PC-3 (cell line): ENCODE measurements around the gene OR10AG1. TPM values are rescaled to one million over a fixed set of nuclear protein-coding genes. Genes with fewer than 3 reads are reported as not detected.

Experiments
- ATAC-seq: fragments of 200-7000 bp; cut with Tn5 transposase; 2 replicates; pipeline ENCODE4 v1.9.1; 2020; ENCODE audit warnings: mild to moderate bottlenecking, moderate library complexity
- BruUV-seq: library from RNA; stranded (reverse); fragments of 400-500 nt; replicated peaks from 2 replicates; lab custom pipeline; 2021; lab: Mats Ljungman, UMichigan
- CTCF ChIA-PET: fragments of 300-600 bp; sonication (Branson Sonifier 250); formaldehyde crosslinking; loops from one replicate; lab custom pipeline; 2022; ENCODE audit warnings: antibody characterized with exemption; lab: Charles Lee
- POLR2A ChIA-PET: fragments of 300-600 bp; sonication (Branson Sonifier 250); formaldehyde crosslinking; loops from one replicate; lab custom pipeline; 2022; ENCODE audit warnings: antibody characterized with exemption; ENCODE audit not compliant: unreplicated experiment; lab: Charles Lee
- DNase-seq: peaks from one replicate; pipeline ENCODE4 v3.0.0-alpha.2; 2015
- H2AFZ ChIP-seq: fragments of 300-600 bp; sonication (generic); 2 replicates; pipeline ENCODE4 v1.6.0; 2016; ENCODE audit warnings: antibody characterized with exemption, low read length
- H3F3A ChIP-seq: fragments of 300-600 bp; sonication (generic); one replicate; pipeline ENCODE4 v1.6.0; 2017; ENCODE audit warnings: antibody characterized with exemption, low read length, control low read depth, mild to moderate bottlenecking; ENCODE audit not compliant: unreplicated experiment
- H3K27ac ChIP-seq: fragments of 300-600 bp; sonication (generic); 2 replicates; pipeline ENCODE4 v1.5.1; 2016; ENCODE audit warnings: mild to moderate bottlenecking, low read length
- H3K27me3 ChIP-seq: fragments of 300-600 bp; sonication (generic); 2 replicates; pipeline ENCODE4 v1.6.1; 2016; ENCODE audit warnings: low read length, mixed read lengths
- H3K36me3 ChIP-seq: fragments of 300-600 bp; sonication (generic); 2 replicates; pipeline ENCODE4 v1.6.1; 2016; ENCODE audit warnings: low read depth, mixed run types, low read length, mixed read lengths
- H3K4me1 ChIP-seq: fragments of 300-600 bp; sonication (generic); 2 replicates; pipeline ENCODE4 v1.5.1; 2016; ENCODE audit warnings: low read length; ENCODE audit not compliant: insufficient read depth
- H3K4me2 ChIP-seq: fragments of 300-600 bp; sonication (generic); 2 replicates; pipeline ENCODE4 v1.6.0; 2016; ENCODE audit warnings: low read length
- H3K4me3 ChIP-seq: fragments of 300-600 bp; sonication (generic); 2 replicates; pipeline ENCODE4 v1.5.1; 2016; ENCODE audit warnings: mild to moderate bottlenecking, low read length, mixed read lengths
- H3K79me2 ChIP-seq: fragments of 300-600 bp; sonication (generic); 2 replicates; pipeline ENCODE4 v1.6.1; 2017; ENCODE audit warnings: low read length, mixed read lengths
- H3K9ac ChIP-seq: fragments of 300-600 bp; sonication (generic); 2 replicates; pipeline ENCODE4 v1.6.0; 2016; ENCODE audit warnings: mild to moderate bottlenecking, low read length
- H3K9me2 ChIP-seq: fragments of 300-600 bp; sonication (generic); replicated peaks from 2 replicates; pipeline ENCODE4 v1.6.1; 2016; ENCODE audit warnings: mixed run types, low read length, mixed read lengths
- H3K9me3 ChIP-seq: fragments of 300-600 bp; sonication (generic); 2 replicates; pipeline ENCODE4 v1.6.1; 2016; ENCODE audit warnings: low read length, mixed read lengths
- H4K20me1 ChIP-seq: fragments of 300-600 bp; sonication (generic); 2 replicates; pipeline ENCODE4 v1.6.1; 2016; ENCODE audit warnings: low read length, mixed read lengths
- EZH2 ChIP-seq: fragments of 300-600 bp; sonication (generic); IDR thresholded peaks from one replicate; pipeline ENCODE4 v1.6.1; 2017; ENCODE audit warnings: antibody characterized with exemption, mild to moderate bottlenecking, low read length; ENCODE audit not compliant: unreplicated experiment
- EZH2phosphoT487 ChIP-seq: fragments of 300-600 bp; sonication (generic); IDR thresholded peaks from 2 replicates; pipeline ENCODE4 v1.6.1; 2018; ENCODE audit warnings: mild to moderate bottlenecking, antibody characterized with exemption, low read length, borderline replicate concordance
- intact Hi-C: fragments of 100-400 bp; cut with micrococcal nuclease; formaldehyde crosslinking; loops from 2 replicates; pipeline ENCODE4 v1.9.0; 2023
- total RNA-seq: library from RNA; depleted of rRNA; stranded (reverse); fragments of >200 nt; gene quantifications from 2 replicates; pipeline ENCODE4 v1.2.3, GENCODE V29; 2014
- TF ChIP-seq, protein P1 (sequence below): fragments of 300-600 bp; sonication (generic); conservative IDR thresholded peaks from 2 replicates; pipeline ENCODE4 v1.5.1; 2017; ENCODE audit warnings: antibody characterized with exemption, low read depth, mild to moderate bottlenecking, low read length

The OR10AG1 gene
- total RNA-seq, 1 experiment from 2014 or later: not detected

DNA sequence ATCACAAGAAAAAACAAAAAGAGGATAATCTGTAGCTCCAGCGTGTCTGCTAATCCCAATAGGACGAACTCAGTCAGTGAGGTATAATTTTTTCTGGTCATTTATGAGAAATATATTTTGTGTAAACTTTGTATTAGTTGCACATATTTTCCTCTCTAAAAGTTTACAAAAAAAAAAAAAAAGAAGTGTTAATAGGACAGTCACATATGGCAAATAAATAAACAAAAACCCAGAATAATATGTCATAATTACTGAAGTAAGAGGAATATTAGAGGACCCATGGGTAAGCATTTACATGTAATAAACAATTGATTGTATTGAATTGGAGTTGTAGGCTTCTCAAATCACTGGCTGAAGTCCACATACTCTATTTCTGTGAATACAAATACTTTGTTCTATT is 24.8 kb upstream of the OR10AG1 start, which contains the start of gene OR5F1:
Gene OR5F1 (minus strand): TSS at position 101 of the 400 bp plus-strand sequence. CDS start 0 bp downstream, at position 101.
- Histone ChIP-seq H3K4me1 (no peaks in the 10 kb centered on the region), H3K4me3 (no peak within 1 kb of the TSS), H3K36me3 (no peaks in the 10 kb centered on the region), H2AFZ (no peak within 1 kb of the TSS), H3K4me2 (no peak within 1 kb of the TSS), H4K20me1 (no peaks in the 10 kb centered on the region), H3K27ac (no peak within 1 kb of the TSS), H3K9ac (no peak within 1 kb of the TSS), H3K9me2 (no peaks in the 10 kb centered on the region), H3K9me3 (no peaks in the 10 kb centered on the region), H3K79me2 (no peaks in the 10 kb centered on the region), H3F3A (no peaks in the 10 kb centered on the region), H3K27me3 (no peaks in the 10 kb centered on the region)
- TF ChIP-seq, protein P1, sequence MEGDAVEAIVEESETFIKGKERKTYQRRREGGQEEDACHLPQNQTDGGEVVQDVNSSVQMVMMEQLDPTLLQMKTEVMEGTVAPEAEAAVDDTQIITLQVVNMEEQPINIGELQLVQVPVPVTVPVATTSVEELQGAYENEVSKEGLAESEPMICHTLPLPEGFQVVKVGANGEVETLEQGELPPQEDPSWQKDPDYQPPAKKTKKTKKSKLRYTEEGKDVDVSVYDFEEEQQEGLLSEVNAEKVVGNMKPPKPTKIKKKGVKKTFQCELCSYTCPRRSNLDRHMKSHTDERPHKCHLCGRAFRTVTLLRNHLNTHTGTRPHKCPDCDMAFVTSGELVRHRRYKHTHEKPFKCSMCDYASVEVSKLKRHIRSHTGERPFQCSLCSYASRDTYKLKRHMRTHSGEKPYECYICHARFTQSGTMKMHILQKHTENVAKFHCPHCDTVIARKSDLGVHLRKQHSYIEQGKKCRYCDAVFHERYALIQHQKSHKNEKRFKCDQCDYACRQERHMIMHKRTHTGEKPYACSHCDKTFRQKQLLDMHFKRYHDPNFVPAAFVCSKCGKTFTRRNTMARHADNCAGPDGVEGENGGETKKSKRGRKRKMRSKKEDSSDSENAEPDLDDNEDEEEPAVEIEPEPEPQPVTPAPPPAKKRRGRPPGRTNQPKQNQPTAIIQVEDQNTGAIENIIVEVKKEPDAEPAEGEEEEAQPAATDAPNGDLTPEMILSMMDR: no peak
- TF ChIP-seq EZH2 (no peak), EZH2phosphoT487 (no peak)
- intact Hi-C loops: no loop called here
- DNase-seq (no peak), ATAC-seq (no peak)
- CTCF ChIA-PET: no interaction called here
- BruUV-seq: no TSS peak
- POLR2A ChIA-PET: no interaction called here

DNA sequence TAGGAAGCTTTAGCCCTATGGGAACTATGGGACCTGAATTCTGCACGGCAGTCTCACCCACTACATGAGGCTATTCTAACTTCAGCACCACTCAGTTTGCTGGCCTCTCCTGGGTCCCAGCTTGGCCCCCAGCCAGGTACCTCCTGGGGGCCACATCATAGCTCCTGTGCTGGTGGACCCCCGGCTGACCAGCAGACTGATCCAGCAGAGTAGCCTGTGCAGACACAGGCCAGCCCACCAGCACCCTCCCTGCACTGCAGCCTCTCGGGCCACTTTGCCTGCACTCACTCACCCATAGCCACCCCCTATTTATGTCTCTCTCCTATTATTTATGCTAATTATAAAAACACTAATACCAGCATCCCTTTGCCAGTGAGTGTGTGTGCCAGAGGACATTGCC is 1.2 kb upstream of the OR10AG1 start:
- H3K4me3 ChIP-seq: no peak overlapping the region
- H4K20me1 ChIP-seq: no peaks in the 10 kb centered on the region
- no peaks in the 10 kb centered on the region for H3K4me1 ChIP-seq
- no peaks in the 10 kb centered on the region for H3F3A ChIP-seq
- no TSS peak for BruUV-seq
- TF ChIP-seq EZH2phosphoT487: no peak
- TF ChIP-seq, protein P1: no peak
- TF ChIP-seq EZH2: no peak
- ChIA-PET POLR2A (no interaction called here), CTCF (no interaction called here)
- no peaks in the 10 kb centered on the region for H3K79me2 ChIP-seq
- no peak overlapping the region for H3K9ac ChIP-seq
- H3K4me2 ChIP-seq: no peak overlapping the region
- H3K9me2 ChIP-seq: no peaks in the 10 kb centered on the region
- H3K27ac ChIP-seq: no peak overlapping the region
- no peaks in the 10 kb centered on the region for H3K27me3 ChIP-seq
- ATAC-seq (no peak), DNase-seq (no peak)
- H3K36me3 ChIP-seq: no peaks in the 10 kb centered on the region
- H3K9me3 ChIP-seq: no peaks in the 10 kb centered on the region
- intact Hi-C loops: no loop called here
- H2AFZ ChIP-seq: no peak overlapping the region

GRCh38 chr11:55967914-55968313 is 1.8 kb downstream of the OR10AG1 start:
- no peaks in the 10 kb centered on the region for H3K79me2 ChIP-seq
- H3K4me1 ChIP-seq: no peaks in the 10 kb centered on the region
- H3K4me2 ChIP-seq: no peak overlapping the region
- no peaks in the 10 kb centered on the region for H3K9me2 ChIP-seq
- no peak overlapping the region for H3K4me3 ChIP-seq
- H3K9me3 ChIP-seq: no peaks in the 10 kb centered on the region
- TF ChIP-seq EZH2phosphoT487: no peak
- TF ChIP-seq, protein P1: no peak
- TF ChIP-seq EZH2: no peak
- no peak overlapping the region for H3K27ac ChIP-seq
- DNase-seq (no peak), ATAC-seq (no peak)
- H3F3A ChIP-seq: no peaks in the 10 kb centered on the region
- no peak overlapping the region for H2AFZ ChIP-seq
- CTCF ChIA-PET: no interaction called here
- intact Hi-C loops: no loop called here
- no peak overlapping the region for H3K9ac ChIP-seq
- no peaks in the 10 kb centered on the region for H3K36me3 ChIP-seq
- H4K20me1 ChIP-seq: no peaks in the 10 kb centered on the region
- BruUV-seq: no TSS peak
- no peaks in the 10 kb centered on the region for H3K27me3 ChIP-seq
- POLR2A ChIA-PET: no interaction called here
